Measurements from ENCODE around the gene TPP2. TPM values are rescaled to one million over a fixed set of nuclear protein-coding genes. Genes with fewer than 3 reads are reported as not detected.

Gene TPP2
- total and polyA plus RNA-seq, 4 donors: 14.0 to 55.6 (median 22.4) TPM

DNA sequence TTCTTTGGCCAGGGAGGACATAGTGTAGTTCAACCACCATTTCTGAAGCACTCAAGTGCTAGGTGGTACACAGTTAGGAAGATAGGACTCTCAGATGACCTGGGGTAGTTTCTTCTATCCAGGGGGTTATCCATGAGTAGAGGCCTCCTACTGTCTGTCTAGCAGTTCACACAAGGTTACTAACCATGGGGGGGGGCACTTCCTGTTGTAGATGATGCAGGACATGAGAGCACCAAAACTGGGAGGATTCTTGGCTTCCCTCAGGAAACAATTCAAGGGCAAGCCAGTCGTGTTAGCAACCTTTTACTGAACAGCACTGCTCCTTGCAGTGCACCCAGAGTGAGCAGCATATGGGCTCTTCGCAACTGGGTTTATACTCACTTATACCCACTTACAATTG lies 8.9 kb upstream of the TPP2 start:
- H3K36me3 ChIP-seq (ENCODE audit: control insufficient read depth in 4 of 4, insufficient read depth in 3 of 4, low read depth in 1 of 4, low read length in 3 of 4): no peaks in the 10 kb centered on the region
- DNase-seq (ENCODE audit: low spot score): no peak
- TF ChIP-seq GABPA (IDR thresholded peaks at IDR 0.05 in 1 of 2, conservative IDR thresholded peaks at IDR 0.05 in 1 of 2): no peak
- no peak for TF ChIP-seq YY1 (IDR thresholded peaks at IDR 0.05)
- no peak for TF ChIP-seq FOXA2 (IDR thresholded peaks at IDR 0.05)
- TF ChIP-seq RXRA (IDR thresholded peaks at IDR 0.05): no peak
- TF ChIP-seq JUND (IDR thresholded peaks at IDR 0.05): no peak
- TF ChIP-seq NR2F2 (IDR thresholded peaks at IDR 0.05): no peak
- TF ChIP-seq HNF4A (conservative IDR thresholded peaks at IDR 0.05): no peak
- TF ChIP-seq, protein P1, sequence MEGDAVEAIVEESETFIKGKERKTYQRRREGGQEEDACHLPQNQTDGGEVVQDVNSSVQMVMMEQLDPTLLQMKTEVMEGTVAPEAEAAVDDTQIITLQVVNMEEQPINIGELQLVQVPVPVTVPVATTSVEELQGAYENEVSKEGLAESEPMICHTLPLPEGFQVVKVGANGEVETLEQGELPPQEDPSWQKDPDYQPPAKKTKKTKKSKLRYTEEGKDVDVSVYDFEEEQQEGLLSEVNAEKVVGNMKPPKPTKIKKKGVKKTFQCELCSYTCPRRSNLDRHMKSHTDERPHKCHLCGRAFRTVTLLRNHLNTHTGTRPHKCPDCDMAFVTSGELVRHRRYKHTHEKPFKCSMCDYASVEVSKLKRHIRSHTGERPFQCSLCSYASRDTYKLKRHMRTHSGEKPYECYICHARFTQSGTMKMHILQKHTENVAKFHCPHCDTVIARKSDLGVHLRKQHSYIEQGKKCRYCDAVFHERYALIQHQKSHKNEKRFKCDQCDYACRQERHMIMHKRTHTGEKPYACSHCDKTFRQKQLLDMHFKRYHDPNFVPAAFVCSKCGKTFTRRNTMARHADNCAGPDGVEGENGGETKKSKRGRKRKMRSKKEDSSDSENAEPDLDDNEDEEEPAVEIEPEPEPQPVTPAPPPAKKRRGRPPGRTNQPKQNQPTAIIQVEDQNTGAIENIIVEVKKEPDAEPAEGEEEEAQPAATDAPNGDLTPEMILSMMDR (IDR thresholded peaks at IDR 0.05; ENCODE audit: low read depth, low read length, missing input control): no peak
- no peak for TF ChIP-seq FOXA1 (IDR thresholded peaks at IDR 0.05)
- H3K27ac ChIP-seq (ENCODE audit: low read depth in 1 of 2, low read length in 2 of 2): no peak overlapping the region
- H3K4me1 ChIP-seq (ENCODE audit: control insufficient read depth in 4 of 4, insufficient read depth in 4 of 4, low read length in 3 of 4): peaks cover 0 to 11% (median 8%) of the 10 kb centered on the region in 4 donors
- no peaks in the 10 kb centered on the region for H3K9me3 ChIP-seq (ENCODE audit: control insufficient read depth in 4 of 4, low read length in 3 of 4)
- H3K27me3 ChIP-seq (ENCODE audit: control insufficient read depth in 4 of 4, insufficient read depth in 4 of 4, low read length in 3 of 4): no peaks in the 10 kb centered on the region
- H3K9ac ChIP-seq (ENCODE audit: low read depth in 1 of 2, low read length in 2 of 2): no peak overlapping the region
- no peak overlapping the region for H3K4me3 ChIP-seq (ENCODE audit: low read depth in 1 of 3, low read length in 3 of 3)
- 57% methylated on average over 2 of the region's 2 CpGs for WGBS

DNA sequence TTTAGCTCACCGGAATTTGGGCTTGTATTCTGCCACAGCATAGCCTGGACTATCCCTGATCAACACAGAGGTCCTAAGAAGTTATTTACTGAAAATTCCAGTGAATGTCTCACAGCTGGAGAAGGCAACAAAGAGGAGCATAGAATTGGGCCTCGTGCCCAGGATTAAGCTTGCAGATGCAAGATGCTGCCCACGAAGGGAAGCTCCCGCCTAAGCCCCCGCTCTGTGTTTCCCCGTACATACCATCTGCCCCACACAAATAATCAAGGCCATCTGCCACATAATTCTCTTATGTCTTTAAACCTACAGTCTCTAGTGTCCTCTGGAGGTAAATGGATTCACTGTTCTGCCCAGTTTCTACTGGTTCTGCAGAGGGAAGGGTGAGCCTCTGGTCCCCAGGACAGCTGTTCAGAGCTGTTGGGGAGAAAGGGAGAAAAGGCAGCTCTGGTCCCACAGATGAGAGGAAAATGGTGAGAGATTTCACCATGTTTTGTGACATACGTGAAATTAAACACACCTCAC lies 7.4 kb upstream of the TPP2 start:
- WGBS: 89% methylated on average over 7 of the region's 7 CpGs
- H3K27me3 ChIP-seq (ENCODE audit: control insufficient read depth in 4 of 4, insufficient read depth in 4 of 4, low read length in 3 of 4): no peaks in the 10 kb centered on the region
- H3K4me1 ChIP-seq (ENCODE audit: control insufficient read depth in 4 of 4, insufficient read depth in 4 of 4, low read length in 3 of 4): peaks cover 0 to 11% (median 8%) of the 10 kb centered on the region in 4 donors
- no peak overlapping the region for H3K4me3 ChIP-seq (ENCODE audit: low read depth in 1 of 3, low read length in 3 of 3)
- H3K9me3 ChIP-seq (ENCODE audit: control insufficient read depth in 4 of 4, low read length in 3 of 4): no peaks in the 10 kb centered on the region
- DNase-seq (ENCODE audit: low spot score): no peak
- TF ChIP-seq, protein P2, sequence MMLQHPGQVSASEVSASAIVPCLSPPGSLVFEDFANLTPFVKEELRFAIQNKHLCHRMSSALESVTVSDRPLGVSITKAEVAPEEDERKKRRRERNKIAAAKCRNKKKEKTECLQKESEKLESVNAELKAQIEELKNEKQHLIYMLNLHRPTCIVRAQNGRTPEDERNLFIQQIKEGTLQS (IDR thresholded peaks at IDR 0.05): no peak
- TF ChIP-seq EGR1 (IDR thresholded peaks at IDR 0.05; ENCODE audit: low read depth in 2 of 2): no peak
- TF ChIP-seq FOXA1 (IDR thresholded peaks at IDR 0.05): no peak
- TF ChIP-seq HNF4G (IDR thresholded peaks at IDR 0.05): no peak
- no peak for TF ChIP-seq RAD21 (IDR thresholded peaks at IDR 0.05)
- no peak for TF ChIP-seq SP1 (IDR thresholded peaks at IDR 0.05)
- no peak for TF ChIP-seq JUND (IDR thresholded peaks at IDR 0.05)
- TF ChIP-seq GABPA (IDR thresholded peaks at IDR 0.05 in 1 of 2, conservative IDR thresholded peaks at IDR 0.05 in 1 of 2): no peak
- TF ChIP-seq NR2F2 (IDR thresholded peaks at IDR 0.05): no peak
- TF ChIP-seq HNF4A (conservative IDR thresholded peaks at IDR 0.05): no peak
- no peak for TF ChIP-seq MAX (IDR thresholded peaks at IDR 0.05)
- TF ChIP-seq, protein P3, sequence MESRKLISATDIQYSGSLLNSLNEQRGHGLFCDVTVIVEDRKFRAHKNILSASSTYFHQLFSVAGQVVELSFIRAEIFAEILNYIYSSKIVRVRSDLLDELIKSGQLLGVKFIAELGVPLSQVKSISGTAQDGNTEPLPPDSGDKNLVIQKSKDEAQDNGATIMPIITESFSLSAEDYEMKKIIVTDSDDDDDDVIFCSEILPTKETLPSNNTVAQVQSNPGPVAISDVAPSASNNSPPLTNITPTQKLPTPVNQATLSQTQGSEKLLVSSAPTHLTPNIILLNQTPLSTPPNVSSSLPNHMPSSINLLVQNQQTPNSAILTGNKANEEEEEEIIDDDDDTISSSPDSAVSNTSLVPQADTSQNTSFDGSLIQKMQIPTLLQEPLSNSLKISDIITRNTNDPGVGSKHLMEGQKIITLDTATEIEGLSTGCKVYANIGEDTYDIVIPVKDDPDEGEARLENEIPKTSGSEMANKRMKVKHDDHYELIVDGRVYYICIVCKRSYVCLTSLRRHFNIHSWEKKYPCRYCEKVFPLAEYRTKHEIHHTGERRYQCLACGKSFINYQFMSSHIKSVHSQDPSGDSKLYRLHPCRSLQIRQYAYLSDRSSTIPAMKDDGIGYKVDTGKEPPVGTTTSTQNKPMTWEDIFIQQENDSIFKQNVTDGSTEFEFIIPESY (IDR thresholded peaks at IDR 0.05): no peak
- no peak for TF ChIP-seq YY1 (IDR thresholded peaks at IDR 0.05)
- TF ChIP-seq TAF1 (conservative IDR thresholded peaks at IDR 0.05): no peak
- TF ChIP-seq, protein P1 (IDR thresholded peaks at IDR 0.05; ENCODE audit: low read depth, low read length, missing input control): no peak
- H3K36me3 ChIP-seq (ENCODE audit: control insufficient read depth in 4 of 4, insufficient read depth in 3 of 4, low read depth in 1 of 4, low read length in 3 of 4): no peaks in the 10 kb centered on the region
- H3K27ac ChIP-seq (ENCODE audit: low read depth in 1 of 2, low read length in 2 of 2): no peak overlapping the region
- no peak overlapping the region for H3K9ac ChIP-seq (ENCODE audit: low read depth in 1 of 2, low read length in 2 of 2)

Measured in liver (tissue), 9 donors.